Keratinocyte (primary cell): ENCODE data around the gene NRDE2. TPM values are rescaled to one million over a fixed set of nuclear protein-coding genes. Genes with fewer than 3 reads are reported as not detected.

Experiments
- DNase-seq: peaks from one replicate; pipeline ENCODE4 v3.0.0-alpha.2; 2011; ENCODE audit warnings: low read depth, missing footprints, low spot score
- FAIRE-seq: peaks from 2 replicates; lab custom pipeline; 2011; peaks lifted over from hg19 to GRCh38; lab: Jason Lieb, UNC
- H2AFZ ChIP-seq: 2 replicates; pipeline ENCODE4 v1.6.0; 2012; ENCODE audit warnings: low read length, control low read depth, inconsistent platforms; ENCODE audit not compliant: control insufficient read depth
- H3K27ac ChIP-seq: 2 replicates; pipeline ENCODE4 v1.5.1; 2011; ENCODE audit warnings: low read length; ENCODE audit not compliant: control insufficient read depth, insufficient read depth
- H3K27me3 ChIP-seq: 3 replicates; pipeline ENCODE4 v1.6.0; 2011; ENCODE audit warnings: low read length; ENCODE audit not compliant: control insufficient read depth, insufficient read depth; ENCODE audit errors: extremely low read depth
- H3K36me3 ChIP-seq, 2 experiments: 2 replicates in 1 of 2; 3 replicates in 1 of 2; pipeline ENCODE4 v1.5.1; 2011; ENCODE audit warnings: low read length in 2 of 2, mild to moderate bottlenecking in 1 of 2; ENCODE audit not compliant: control insufficient read depth in 2 of 2, insufficient read depth in 2 of 2; ENCODE audit errors: extremely low read depth in 1 of 2
- H3K4me1 ChIP-seq: 3 replicates; pipeline ENCODE4 v1.5.1; 2011; ENCODE audit warnings: low read length; ENCODE audit not compliant: control insufficient read depth, insufficient read depth; ENCODE audit errors: extremely low read depth
- H3K4me2 ChIP-seq: 3 replicates; pipeline ENCODE4 v1.6.0; 2011; ENCODE audit warnings: low read depth, low read length; ENCODE audit not compliant: control insufficient read depth, insufficient read depth; ENCODE audit errors: extremely low read depth
- H3K4me3 ChIP-seq, 3 experiments: fragments of 200-600 bp in 1 of 3; sonication (generic) in 1 of 3; 2 replicates in 2 of 3; 3 replicates in 1 of 3; pipeline ENCODE4 v1.5.1; 2011 to 2016; ENCODE audit warnings: low read length in 3 of 3, mild to moderate bottlenecking in 3 of 3, control low read depth in 2 of 3, inconsistent platforms in 1 of 3, low read depth in 1 of 3, mixed read lengths in 1 of 3, mixed run types in 1 of 3, moderate library complexity in 1 of 3; ENCODE audit not compliant: control insufficient read depth in 2 of 3, insufficient read depth in 2 of 3; ENCODE audit errors: extremely low read depth in 1 of 3
- H3K79me2 ChIP-seq: 2 replicates; pipeline ENCODE4 v1.6.0; 2012; ENCODE audit warnings: low read length; ENCODE audit not compliant: control insufficient read depth, insufficient read depth
- H3K9ac ChIP-seq: 3 replicates; pipeline ENCODE4 v1.6.0; 2011; ENCODE audit warnings: low read length; ENCODE audit not compliant: control insufficient read depth, insufficient read depth; ENCODE audit errors: extremely low read depth
- H3K9me1 ChIP-seq: 3 replicates; pipeline ENCODE4 v1.6.0; 2011; ENCODE audit warnings: low read length; ENCODE audit not compliant: control insufficient read depth, insufficient read depth; ENCODE audit errors: extremely low read depth
- H3K9me3 ChIP-seq: 2 replicates; pipeline ENCODE4 v1.5.1; 2012; ENCODE audit warnings: low read depth, low read length; ENCODE audit not compliant: control insufficient read depth
- H4K20me1 ChIP-seq: 3 replicates; pipeline ENCODE4 v1.6.0; 2011; ENCODE audit warnings: low read length; ENCODE audit not compliant: control insufficient read depth, insufficient read depth; ENCODE audit errors: extremely low read depth
- EZH2 ChIP-seq: IDR thresholded peaks from one replicate; pipeline ENCODE4 v1.6.1; 2012; ENCODE audit warnings: inconsistent platforms, mild to moderate bottlenecking, low read length, moderate library complexity
- dilution Hi-C: fragments of 300-500 bp; cut with MboI; formaldehyde crosslinking; loops from one replicate; pipeline ENCODE4 v1.7.0; 2020; ENCODE audit warnings: low sequenced_read_pairs; ENCODE audit not compliant: extremely low pct_ligation_motif_present
- polyA plus RNA-seq, 5 experiments: library from polyadenylated mRNA; depleted of rRNA in 3 of 5; stranded (reverse) in 3 of 5; stranded (forward) in 1 of 5; unstranded in 1 of 5; fragments of >200 nt; gene quantifications; 1 replicate in 1 of 5; 2 replicates in 3 of 5; 3 replicates in 1 of 5; pipeline versions ENCODE4 v1.2.1 to v1.2.3, GENCODE V29; 2011 to 2012; ENCODE audit warnings: missing spikeins in 2 of 5, low read depth in 1 of 5, low replicate concordance in 1 of 5
- TF ChIP-seq, protein P1 (sequence below), 3 experiments: IDR thresholded peaks in 1 of 3; conservative IDR thresholded peaks in 1 of 3; optimal IDR thresholded peaks in 1 of 3; 2 replicates in 2 of 3; 3 replicates in 1 of 3; pipeline versions ENCODE3 to v1.5.1; 2011; ENCODE audit warnings: low read length in 3 of 3, mild to moderate bottlenecking in 3 of 3, moderate library complexity in 2 of 3, control low read depth in 1 of 3, inconsistent platforms in 1 of 3; ENCODE audit not compliant: insufficient read depth in 2 of 3; ENCODE audit errors: extremely low read depth in 1 of 3

The NRDE2 gene
- polyA plus RNA-seq, 1 donor (not counting 4 experiments of a cell fraction or from before 2014, with no cell fraction given) = 9.2 TPM

- TF ChIP-seq, protein P1, sequence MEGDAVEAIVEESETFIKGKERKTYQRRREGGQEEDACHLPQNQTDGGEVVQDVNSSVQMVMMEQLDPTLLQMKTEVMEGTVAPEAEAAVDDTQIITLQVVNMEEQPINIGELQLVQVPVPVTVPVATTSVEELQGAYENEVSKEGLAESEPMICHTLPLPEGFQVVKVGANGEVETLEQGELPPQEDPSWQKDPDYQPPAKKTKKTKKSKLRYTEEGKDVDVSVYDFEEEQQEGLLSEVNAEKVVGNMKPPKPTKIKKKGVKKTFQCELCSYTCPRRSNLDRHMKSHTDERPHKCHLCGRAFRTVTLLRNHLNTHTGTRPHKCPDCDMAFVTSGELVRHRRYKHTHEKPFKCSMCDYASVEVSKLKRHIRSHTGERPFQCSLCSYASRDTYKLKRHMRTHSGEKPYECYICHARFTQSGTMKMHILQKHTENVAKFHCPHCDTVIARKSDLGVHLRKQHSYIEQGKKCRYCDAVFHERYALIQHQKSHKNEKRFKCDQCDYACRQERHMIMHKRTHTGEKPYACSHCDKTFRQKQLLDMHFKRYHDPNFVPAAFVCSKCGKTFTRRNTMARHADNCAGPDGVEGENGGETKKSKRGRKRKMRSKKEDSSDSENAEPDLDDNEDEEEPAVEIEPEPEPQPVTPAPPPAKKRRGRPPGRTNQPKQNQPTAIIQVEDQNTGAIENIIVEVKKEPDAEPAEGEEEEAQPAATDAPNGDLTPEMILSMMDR (optimal IDR thresholded peaks at IDR 0.05 in 1 of 3, IDR thresholded peaks at IDR 0.05 in 1 of 3, conservative IDR thresholded peaks at IDR 0.05 in 1 of 3; ENCODE audit: extremely low read depth in 1 of 3, insufficient read depth in 2 of 3, low read length in 3 of 3) = no peak
- TF ChIP-seq EZH2 = no peak
- no peaks in the 10 kb centered on the region for H3K36me3 ChIP-seq
- DNase-seq (no peak), FAIRE-seq (peak; percentile 60)
- H3K79me2 ChIP-seq = no peaks in the 10 kb centered on the region
- no peak overlapping the region for H3K4me3 ChIP-seq
- H2AFZ ChIP-seq = no peak overlapping the region
- dilution Hi-C loops = no loop called here
- H3K9me1 ChIP-seq = no peaks in the 10 kb centered on the region
- H3K4me2 ChIP-seq = no peak overlapping the region
- no peak overlapping the region for H3K9ac ChIP-seq
- no peaks in the 10 kb centered on the region for H3K4me1 ChIP-seq
- no peak overlapping the region for H3K27ac ChIP-seq
- H3K27me3 ChIP-seq = no peaks in the 10 kb centered on the region
- H3K9me3 ChIP-seq = no peaks in the 10 kb centered on the region
- H4K20me1 ChIP-seq = no peaks in the 10 kb centered on the region
Observed at GRCh38 chr14:90368946-90369721, 37.4 kb upstream of the NRDE2 start.

GRCh38 chr14:90362558-90362896, 30.8 kb upstream of the NRDE2 start:
- H3K9me3 ChIP-seq = no peaks in the 10 kb centered on the region
- no peak overlapping the region for H3K4me3 ChIP-seq
- H2AFZ ChIP-seq = no peak overlapping the region
- no peak overlapping the region for H3K27ac ChIP-seq
- dilution Hi-C loops = no loop called here
- no peaks in the 10 kb centered on the region for H4K20me1 ChIP-seq
- no peaks in the 10 kb centered on the region for H3K36me3 ChIP-seq
- no peaks in the 10 kb centered on the region for H3K27me3 ChIP-seq
- H3K4me2 ChIP-seq = no peak overlapping the region
- TF ChIP-seq, protein P1 (optimal IDR thresholded peaks at IDR 0.05 in 1 of 3, IDR thresholded peaks at IDR 0.05 in 1 of 3, conservative IDR thresholded peaks at IDR 0.05 in 1 of 3; ENCODE audit: extremely low read depth in 1 of 3, insufficient read depth in 2 of 3, low read length in 3 of 3) = no peak
- no peak for TF ChIP-seq EZH2
- H3K9me1 ChIP-seq = no peaks in the 10 kb centered on the region
- H3K9ac ChIP-seq = no peak overlapping the region
- FAIRE-seq = no peak
- no peaks in the 10 kb centered on the region for H3K4me1 ChIP-seq
- no peak for DNase-seq
- no peaks in the 10 kb centered on the region for H3K79me2 ChIP-seq
